Thyroid gland (tissue), 4 donors: Measurements from ENCODE around the gene RBP2. TPM values are rescaled to one million over a fixed set of nuclear protein-coding genes. Genes with fewer than 3 reads are reported as not detected.

Source experiments
- DNase-seq, 2 donors: peaks; one replicate each; pipeline ENCODE4 v3.0.0-alpha.2; 2019
- H3K27ac ChIP-seq, 3 donors: fragments of 200-600 bp; sonication (generic); 1 replicate in 2 of 3; 2 replicates in 1 of 3; pipeline ENCODE4 v1.5.1; 2016 to 2019; ENCODE audit warnings: mild to moderate bottlenecking in 1 of 3, moderate library complexity in 1 of 3
- H3K27me3 ChIP-seq: fragments of 200-600 bp; sonication (generic); one replicate; pipeline ENCODE4 v1.5.1; 2019
- H3K36me3 ChIP-seq, 2 donors: fragments of 200-600 bp; sonication (generic); one replicate each; pipeline ENCODE4 v1.5.1; 2016 to 2019
- H3K4me1 ChIP-seq, 2 donors: fragments of 200-600 bp; sonication (generic); one replicate each; pipeline ENCODE4 v1.5.1; 2017 to 2019
- H3K4me3 ChIP-seq, 3 donors: fragments of 200-600 bp; sonication (generic); replicated peaks in 1 of 3; 1 replicate in 2 of 3; 2 replicates in 1 of 3; pipeline ENCODE4 v1.5.1; 2016; ENCODE audit warnings: mild to moderate bottlenecking in 1 of 3
- H3K9me3 ChIP-seq: fragments of 200-600 bp; sonication (generic); one replicate; pipeline ENCODE4 v1.5.1; 2017
- CTCF ChIP-seq, 6 experiments: fragments of 200-600 bp in 3 of 6; fragments of 450-650 bp in 3 of 6; sonication (generic) in 3 of 6; IDR thresholded peaks; one replicate each; pipeline ENCODE4 v1.5.1; 2016 to 2019; ENCODE audit warnings: antibody characterized with exemption in 6 of 6, mild to moderate bottlenecking in 2 of 6, inconsistent platforms in 1 of 6, moderate library complexity in 1 of 6
- POLR2A ChIP-seq, 2 donors: fragments of 450-650 bp; IDR thresholded peaks; one replicate each; pipeline ENCODE4 v1.6.1; 2017; ENCODE audit warnings: antibody characterized with exemption in 2 of 2, mild to moderate bottlenecking in 2 of 2, moderate library complexity in 1 of 2
- WGBS, 2 donors: methylation state at CpG; one replicate each; pipeline ENCODE4 v1.1.5; 2017; 5-methylcytosine and 5-hydroxymethylcytosine counted together
- intact Hi-C: fragments of 100-400 bp; cut with DNase I; formaldehyde crosslinking; loops from one replicate; pipeline ENCODE4 v1.15.1; 2023
- total RNA-seq, 4 donors: library from RNA; depleted of rRNA; stranded (reverse); fragments of >200 nt; gene quantifications; one replicate each; pipeline ENCODE4 v1.2.3, GENCODE V29; 2016

RBP2 gene
- total RNA-seq, 4 donors from 2014 or later: not detected

GRCh38 chr3:139460529-139460928 lies 15.8 kb downstream of the RBP2 start:
- Histone ChIP-seq H3K4me3 (no peak overlapping the region), H3K27me3 (no peaks in the 10 kb centered on the region), H3K27ac (no peak overlapping the region), H3K36me3 (no peaks in the 10 kb centered on the region), H3K9me3 (no peaks in the 10 kb centered on the region), H3K4me1 (no peaks in the 10 kb centered on the region)
- no peak for DNase-seq
- intact Hi-C loops: no loop called here
- WGBS, 2 donors: 64 to 72% methylated on average over 2 of the region's 2 CpGs
- TF ChIP-seq POLR2A (IDR thresholded peaks at IDR 0.05): no peak
- TF ChIP-seq CTCF (IDR thresholded peaks at IDR 0.05): no peak

- no peak for DNase-seq
- no peaks in the 10 kb centered on the region for H3K4me1 ChIP-seq
- no peak overlapping the region for H3K4me3 ChIP-seq
- no peaks in the 10 kb centered on the region for H3K9me3 ChIP-seq
- H3K27ac ChIP-seq: no peak overlapping the region
- H3K36me3 ChIP-seq: no peaks in the 10 kb centered on the region
- no peaks in the 10 kb centered on the region for H3K27me3 ChIP-seq
- intact Hi-C loops: no loop called here
- TF ChIP-seq CTCF (IDR thresholded peaks at IDR 0.05) (no peak), POLR2A (IDR thresholded peaks at IDR 0.05) (no peak)
Observed at GRCh38 chr3:139460076-139460475, 16.2 kb downstream of the RBP2 start.

- no peaks in the 10 kb centered on the region for H3K27me3 ChIP-seq
- intact Hi-C loops: no loop called here
- no peak for TF ChIP-seq POLR2A (IDR thresholded peaks at IDR 0.05)
- no peak for TF ChIP-seq CTCF (IDR thresholded peaks at IDR 0.05)
- no peaks in the 10 kb centered on the region for H3K4me1 ChIP-seq
- WGBS, 2 donors: 83 to 94% methylated on average over 7 of the region's 7 CpGs
- H3K36me3 ChIP-seq: no peaks in the 10 kb centered on the region
- H3K9me3 ChIP-seq: no peaks in the 10 kb centered on the region
- no peak overlapping the region for H3K27ac ChIP-seq
- no peak overlapping the region for H3K4me3 ChIP-seq
- DNase-seq: no peak
Observed at GRCh38 chr3:139458348-139458747, 18.0 kb downstream of the RBP2 start.

- no peaks in the 10 kb centered on the region for H3K36me3 ChIP-seq
- no peaks in the 10 kb centered on the region for H3K4me1 ChIP-seq
- H3K27ac ChIP-seq: no peak overlapping the region
- 88 to 93% methylated on average over 3 of the region's 3 CpGs for WGBS, 2 donors
- TF ChIP-seq CTCF (IDR thresholded peaks at IDR 0.05) (no peak), POLR2A (IDR thresholded peaks at IDR 0.05) (no peak)
- DNase-seq: no peak
- intact Hi-C loops: no loop called here
- H3K27me3 ChIP-seq: no peaks in the 10 kb centered on the region
- H3K4me3 ChIP-seq: no peak overlapping the region
- no peaks in the 10 kb centered on the region for H3K9me3 ChIP-seq
Observed at GRCh38 chr3:139457066-139457465, 19.2 kb downstream of the RBP2 start.

- Histone ChIP-seq H3K27ac (no peak overlapping the region), H3K9me3 (no peaks in the 10 kb centered on the region), H3K4me1 (no peaks in the 10 kb centered on the region), H3K27me3 (no peaks in the 10 kb centered on the region), H3K36me3 (no peaks in the 10 kb centered on the region), H3K4me3 (no peak overlapping the region)
- intact Hi-C loops: no loop called here
- DNase-seq: no peak
- TF ChIP-seq POLR2A (IDR thresholded peaks at IDR 0.05) (no peak), CTCF (IDR thresholded peaks at IDR 0.05) (no peak)
- 78 to 86% methylated on average over 4 of the region's 4 CpGs for WGBS, 2 donors
Observed at GRCh38 chr3:139456386-139456785, 19.9 kb downstream of the RBP2 start.
